HepG2 (cell line): Measurements from ENCODE around the gene TNS1. TPM values are rescaled to one million over a fixed set of nuclear protein-coding genes. Genes with fewer than 3 reads are reported as not detected.

Experiments
- AGO1 ChIP-seq: fragments of 200-400 bp; formaldehyde crosslinking; IDR thresholded peaks from 2 replicates; pipeline ENCODE4 v1.6.1; 2017; ENCODE audit warnings: mild to moderate bottlenecking, low read depth, low read length, moderate library complexity; ENCODE audit not compliant: poor library complexity, severe bottlenecking
- CCAR2 ChIP-seq: fragments of 200-400 bp; formaldehyde crosslinking; optimal IDR thresholded peaks from 2 replicates; pipeline ENCODE3; 2018; ENCODE audit warnings: low read depth, mild to moderate bottlenecking, low read length, moderate library complexity
- CEBPG ChIP-seq: IDR thresholded peaks from 2 replicates; pipeline ENCODE4 v1.6.1; 2016
- DMAP1 ChIP-seq: IDR thresholded peaks from 2 replicates; pipeline ENCODE4 v1.6.1; 2016
- FOXA1 ChIP-seq, 2 experiments: fragments of 450-650 bp in 1 of 2; sonication (generic) in 1 of 2; formaldehyde crosslinking in 1 of 2; IDR thresholded peaks; 2 replicates each; pipeline versions ENCODE4 v1.4.0 to v1.6.1; 2016 to 2020; ENCODE audit warnings: missing genetic modification reagents in 1 of 2
- PAXIP1 ChIP-seq: sonication (generic); formaldehyde crosslinking; conservative IDR thresholded peaks from 2 replicates; pipeline ENCODE4 v1.4.0; 2020; ENCODE audit warnings: mild to moderate bottlenecking, missing genetic modification reagents, moderate library complexity
- PHB2 ChIP-seq: fragments of 450-650 bp; IDR thresholded peaks from 2 replicates; pipeline ENCODE4 v1.6.1; 2018; ENCODE audit not compliant: partially characterized antibody
- SMC3 ChIP-seq: IDR thresholded peaks from 2 replicates; pipeline ENCODE4 v1.6.1; 2011; ENCODE audit warnings: low read length, improper control_type of control experiment
- THAP7 ChIP-seq: sonication (generic); formaldehyde crosslinking; IDR thresholded peaks from 2 replicates; pipeline ENCODE4 v1.8.1; 2023; ENCODE audit warnings: mild to moderate bottlenecking, missing genetic modification reagents
- ZBTB7A ChIP-seq: sonication (generic); formaldehyde crosslinking; IDR thresholded peaks from 2 replicates; pipeline ENCODE4 v1.8.0; 2022; ENCODE audit warnings: mild to moderate bottlenecking, missing genetic modification reagents
- ZNF101 ChIP-seq: sonication (generic); formaldehyde crosslinking; IDR thresholded peaks from 2 replicates; pipeline ENCODE4 v1.4.0; 2020; ENCODE audit warnings: mild to moderate bottlenecking, low read depth, missing genetic modification reagents, borderline replicate concordance
- ZNF180 ChIP-seq: sonication (generic); formaldehyde crosslinking; IDR thresholded peaks from 2 replicates; pipeline ENCODE4 v1.4.0; 2020; ENCODE audit warnings: low read depth, missing genetic modification reagents, borderline replicate concordance
- ZNF326 ChIP-seq: sonication (generic); formaldehyde crosslinking; IDR thresholded peaks from 2 replicates; pipeline ENCODE4 v1.4.0; 2020; ENCODE audit warnings: missing genetic modification reagents, borderline replicate concordance
- ZNF362 ChIP-seq: sonication (generic); formaldehyde crosslinking; IDR thresholded peaks from 2 replicates; pipeline ENCODE4 v1.4.0; 2020; ENCODE audit warnings: missing genetic modification reagents, mild to moderate bottlenecking, borderline replicate concordance
- ZNF567 ChIP-seq: sonication (generic); formaldehyde crosslinking; IDR thresholded peaks from 2 replicates; pipeline ENCODE4 v1.8.1; 2023; ENCODE audit warnings: mild to moderate bottlenecking, missing genetic modification reagents, borderline replicate concordance
- ZNF574 ChIP-seq: sonication (generic); formaldehyde crosslinking; IDR thresholded peaks from 2 replicates; pipeline ENCODE4 v1.4.0; 2020; ENCODE audit warnings: missing genetic modification reagents
- ZNF580 ChIP-seq: IDR thresholded peaks from 2 replicates; pipeline ENCODE4 v1.6.1; 2016; ENCODE audit warnings: low read depth, borderline replicate concordance
- ZNF841 ChIP-seq: sonication (generic); formaldehyde crosslinking; IDR thresholded peaks from 2 replicates; pipeline ENCODE4 v1.8.1; 2023; ENCODE audit warnings: missing genetic modification reagents, borderline replicate concordance
- ZSCAN25 ChIP-seq: sonication (generic); formaldehyde crosslinking; IDR thresholded peaks from 2 replicates; pipeline ENCODE4 v1.8.0; 2022; ENCODE audit warnings: mild to moderate bottlenecking, missing genetic modification reagents
- ZZZ3 ChIP-seq: sonication (generic); formaldehyde crosslinking; IDR thresholded peaks from 2 replicates; pipeline ENCODE4 v1.4.0; 2020; ENCODE audit warnings: missing genetic modification reagents, mild to moderate bottlenecking, borderline replicate concordance
- polyA plus RNA-seq, 8 experiments: library from polyadenylated mRNA; depleted of rRNA in 3 of 8; stranded (reverse) in 7 of 8; unstranded in 1 of 8; fragments of >200 nt; fragmentation: Illumina TruSeq in 4 of 8; extraction: Trizol in 4 of 8; gene quantifications; 2 replicates each; pipeline versions ENCODE4 v1.2.1 to v1.2.3, GENCODE V29; 2011 to 2016; ENCODE audit warnings: low read depth in 4 of 8, missing spikeins in 1 of 8, mixed read lengths in 1 of 8; ENCODE audit not compliant: insufficient read depth in 1 of 8
- total RNA-seq, 5 experiments: library from RNA; depleted of rRNA; stranded (reverse); fragments of >200 nt; fragmentation: Illumina TruSeq; extraction: Trizol; gene quantifications; 2 replicates each; pipeline ENCODE4 v1.2.3, GENCODE V29; 2016; ENCODE audit warnings: low read depth in 1 of 5

The TNS1 gene
- total and polyA plus RNA-seq, 2 of the 13 experiments (the other 11 are each of a cell fraction or from before 2014, with no cell fraction given) = 1.9 to 118 TPM

GRCh38 chr2:217943446-217944321, 59.1 kb downstream of the TNS1 start (continued):
- TF ChIP-seq PAXIP1 (CRISPR knock-in tag) (peak; percentile 83), ZZZ3 (CRISPR knock-in tag) (no peak; the same call in 1 of the 2 replicates), ZNF841 (CRISPR knock-in tag) (no peak), SMC3 (peak; percentile 11; the same call in 1 of the 2 replicates), ZNF580 (peak; percentile 62; the same call in 1 of the 2 replicates), ZNF574 (CRISPR knock-in tag) (peak; percentile 77), ZNF180 (CRISPR knock-in tag) (no peak), ZNF362 (CRISPR knock-in tag) (peak; percentile 31; the same call in 1 of the 2 replicates), ZSCAN25 (CRISPR knock-in tag) (peak; percentile 72; the same call in 1 of the 2 replicates), CCAR2 (no peak), ZBTB7A (CRISPR knock-in tag) (no peak), PHB2 (no peak), ZNF567 (CRISPR knock-in tag) (peak; percentile 70; the same call in 1 of the 2 replicates), ZNF101 (CRISPR knock-in tag) (no peak), CEBPG (CRISPR knock-in tag) (peak; percentile 51), ZNF326 (CRISPR knock-in tag) (no peak), DMAP1 (CRISPR knock-in tag) (no peak; the same call in 1 of the 2 replicates), AGO1 (peak; percentile 64), THAP7 (peak; percentile 63; the same call in 1 of the 2 replicates), FOXA1 (IDR thresholded peaks at IDR 0.05) (no peak), FOXA1 (CRISPR knock-in tag; IDR thresholded peaks at IDR 0.05) (no peak; the same call in 1 of the 2 replicates)
